ENCODE data around the gene CLPTM1L.
"Not testable (repeated sequence)": the region's sequence is repeated elsewhere in the genome, so short reads cannot be mapped to it uniquely, and the experiment has no call there.

The CLPTM1L gene

GRCh38 chr5:1292846-1293415, 52.0 kb downstream of the CLPTM1L start:
- Histone ChIP-seq H3K4me3 (ENCODE audit: low read depth, low read length) (no peak overlapping the region), H3K4me1 (no peaks in the 10 kb centered on the region), H3K36me3 (no peaks in the 10 kb centered on the region), H3K27me3 (no peaks in the 10 kb centered on the region), H3K9me3 (no peaks in the 10 kb centered on the region)
- DNase-seq, result no peak
- no peak for TF ChIP-seq CTCF (IDR thresholded peaks at IDR 0.05; ENCODE audit: low read depth, low read length)

GRCh38 chr5:1292139-1292538, 52.8 kb downstream of the CLPTM1L start:
- Histone ChIP-seq H3K9me3 (no peaks in the 10 kb centered on the region), H3K4me1 (no peaks in the 10 kb centered on the region), H3K36me3 (no peaks in the 10 kb centered on the region), H3K27me3 (no peaks in the 10 kb centered on the region), H3K4me3 (ENCODE audit: low read depth, low read length) (no peak overlapping the region)
- no peak for TF ChIP-seq CTCF (IDR thresholded peaks at IDR 0.05; ENCODE audit: low read depth, low read length)
- no peak for DNase-seq

GRCh38 chr5:1291611-1292080, 53.3 kb downstream of the CLPTM1L start:
- no peak overlapping the region for H3K4me3 ChIP-seq (ENCODE audit: low read depth, low read length)
- TF ChIP-seq CTCF (IDR thresholded peaks at IDR 0.05; ENCODE audit: low read depth, low read length), result no peak
- no peaks in the 10 kb centered on the region for H3K36me3 ChIP-seq
- H3K27me3 ChIP-seq, result no peaks in the 10 kb centered on the region
- DNase-seq, result no peak
- no peaks in the 10 kb centered on the region for H3K9me3 ChIP-seq
- H3K4me1 ChIP-seq, result no peaks in the 10 kb centered on the region

GRCh38 chr5:1290956-1291355, 53.9 kb downstream of the CLPTM1L start:
- not testable (repeated sequence) for H3K9me3 ChIP-seq; H3K4me1 ChIP-seq; H3K36me3 ChIP-seq; DNase-seq; H3K4me3 ChIP-seq (ENCODE audit: low read depth, low read length); H3K27me3 ChIP-seq

- not testable (repeated sequence) for H3K27me3 ChIP-seq; H3K36me3 ChIP-seq; DNase-seq; H3K4me1 ChIP-seq; H3K9me3 ChIP-seq; H3K4me3 ChIP-seq (ENCODE audit: low read depth, low read length)
Observed at GRCh38 chr5:1289559-1289958, 55.3 kb downstream of the CLPTM1L start.

GRCh38 chr5:1288439-1289335, 56.2 kb downstream of the CLPTM1L start:
- H3K27me3 ChIP-seq, result no peaks in the 10 kb centered on the region
- no peak for DNase-seq

More at GRCh38 chr5:1288439-1289335, 56.2 kb downstream of the CLPTM1L start:
- Histone ChIP-seq H3K4me3 (ENCODE audit: low read depth, low read length) (no peak overlapping the region), H3K9me3 (no peaks in the 10 kb centered on the region), H3K4me1 (no peaks in the 10 kb centered on the region), H3K36me3 (no peaks in the 10 kb centered on the region)
- TF ChIP-seq CTCF (IDR thresholded peaks at IDR 0.05; ENCODE audit: low read depth, low read length), result no peak
